ENCODE measurements around the gene ZNRF2. TPM values are rescaled to one million over a fixed set of nuclear protein-coding genes. Genes with fewer than 3 reads are reported as not detected.

Gene ZNRF2
- total and polyA plus RNA-seq, 7 donors, result 14.4 to 33.8 (median 22.5) TPM

- no peaks in the 10 kb centered on the region for H3K36me3 ChIP-seq
- DNase-seq, result no peak
- no peak overlapping the region for H3K27ac ChIP-seq
- H3K4me1 ChIP-seq, result peaks cover 0 to 2% (median under 1%) of the 10 kb centered on the region in 4 donors
- intact Hi-C loops (cut with DNase I), result no loop called here
- no peak overlapping the region for H3K4me3 ChIP-seq
- WGBS, 2 donors, result 46 to 68% methylated on average over 6 of the region's 6 CpGs
- TF ChIP-seq POLR2AphosphoS5 (IDR thresholded peaks at IDR 0.05) (no peak), CTCF (IDR thresholded peaks at IDR 0.05) (no peak), POLR2A (IDR thresholded peaks at IDR 0.05) (no peak)
- H3K27me3 ChIP-seq, result no peaks in the 10 kb centered on the region
- H3K9me3 ChIP-seq, result no peaks in the 10 kb centered on the region
These were observed 36.6 kb upstream of the ZNRF2 start for GRCh38 chr7:30247541-30248401.

- DNase-seq, result no peak
- intact Hi-C loops (cut with DNase I), result no loop called here
- H3K9me3 ChIP-seq, result no peaks in the 10 kb centered on the region
- H3K4me3 ChIP-seq, result no peak overlapping the region
- TF ChIP-seq EP300 (IDR thresholded peaks at IDR 0.05), result no peak
- no peak for TF ChIP-seq POLR2A (IDR thresholded peaks at IDR 0.05)
- TF ChIP-seq CTCF (IDR thresholded peaks at IDR 0.05), result no peak
- no peak for TF ChIP-seq POLR2AphosphoS5 (IDR thresholded peaks at IDR 0.05)
- no peaks in the 10 kb centered on the region for H3K27me3 ChIP-seq
- no peak overlapping the region for H3K27ac ChIP-seq
- 86 to 95% methylated on average over 2 of the region's 2 CpGs for WGBS, 2 donors
- H3K4me1 ChIP-seq, result peaks cover 0 to 16% (median 13%) of the 10 kb centered on the region in 4 donors
- no peaks in the 10 kb centered on the region for H3K36me3 ChIP-seq
These were observed 35.1 kb upstream of the ZNRF2 start for GRCh38 chr7:30249316-30249715.

GRCh38 chr7:30249986-30250774 is 34.2 kb upstream of the ZNRF2 start:
- no peak for DNase-seq
- H3K4me1 ChIP-seq, result peaks cover 0 to 16% (median 13%) of the 10 kb centered on the region in 4 donors
- no peaks in the 10 kb centered on the region for H3K9me3 ChIP-seq
- no peaks in the 10 kb centered on the region for H3K27me3 ChIP-seq
- H3K27ac ChIP-seq, result no peak overlapping the region
- TF ChIP-seq POLR2A (IDR thresholded peaks at IDR 0.05) (no peak), EP300 (IDR thresholded peaks at IDR 0.05) (no peak), CTCF (IDR thresholded peaks at IDR 0.05) (no peak), POLR2AphosphoS5 (IDR thresholded peaks at IDR 0.05) (no peak)
- WGBS, 2 donors, result 62 to 75% methylated on average over 2 of the region's 2 CpGs
- no peaks in the 10 kb centered on the region for H3K36me3 ChIP-seq
- intact Hi-C loops (cut with DNase I), result no loop called here
- no peak overlapping the region for H3K4me3 ChIP-seq

DNA sequence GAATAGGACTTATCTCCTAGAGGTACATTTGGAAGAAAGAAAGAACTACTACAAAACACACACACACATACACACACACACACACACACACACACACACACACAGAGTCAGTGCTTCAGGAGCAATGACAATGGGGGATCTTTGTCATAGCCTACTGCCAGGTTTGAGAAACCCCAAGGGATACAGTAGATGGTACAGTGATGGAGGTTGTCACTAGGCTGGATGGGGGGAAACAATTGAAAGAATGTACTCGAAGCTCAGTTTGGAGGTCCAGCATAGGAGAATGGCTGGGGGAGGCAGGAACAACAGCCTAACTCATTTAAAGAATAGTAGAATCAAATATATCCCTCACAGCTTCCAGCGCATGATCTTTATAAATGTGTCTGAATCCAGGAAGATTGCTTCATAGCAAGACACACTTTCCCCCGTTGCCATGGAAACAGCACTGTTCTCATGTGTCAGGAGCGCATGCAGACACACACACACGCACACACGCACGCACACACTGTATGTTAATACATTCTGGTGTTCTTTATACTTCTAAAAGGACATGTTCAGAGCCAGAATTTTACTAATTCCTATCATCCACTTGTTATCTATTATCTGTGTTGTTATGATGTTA is 32.6 kb upstream of the ZNRF2 start:
- 94 to 95% methylated on average over 7 of the region's 7 CpGs for WGBS, 2 donors
- no peak for DNase-seq
- Histone ChIP-seq H3K4me3 (no peak overlapping the region), H3K27me3 (no peaks in the 10 kb centered on the region), H3K4me1 (peaks cover 0 to 16% (median 13%) of the 10 kb centered on the region in 4 donors), H3K36me3 (no peaks in the 10 kb centered on the region), H3K27ac (no peak overlapping the region), H3K9me3 (no peaks in the 10 kb centered on the region)
- intact Hi-C loops (cut with DNase I), result no loop called here
- no peak for TF ChIP-seq EP300 (IDR thresholded peaks at IDR 0.05)
